GM12872 (cell line): ENCODE data around the gene KMT2E.

Experiments
- CTCF ChIP-seq: IDR thresholded peaks from 3 replicates; pipeline ENCODE4 v1.5.1; 2011; ENCODE audit warnings: low read depth, mild to moderate bottlenecking, low read length, moderate library complexity; ENCODE audit not compliant: insufficient read depth

The KMT2E gene

GRCh38 chr7:105046414-105046813 lies 32.4 kb downstream of the KMT2E start:
- TF ChIP-seq CTCF: no peak

- no peak for TF ChIP-seq CTCF
Measured at GRCh38 chr7:105047932-105048331, 33.9 kb downstream of the KMT2E start.

GRCh38 chr7:105050493-105050892 lies 36.5 kb downstream of the KMT2E start:
- TF ChIP-seq CTCF: no peak

- no peak for TF ChIP-seq CTCF
Measured at GRCh38 chr7:105055084-105055483, 41.1 kb downstream of the KMT2E start.

GRCh38 chr7:105055621-105056020 lies 41.6 kb downstream of the KMT2E start:
- no peak for TF ChIP-seq CTCF

GRCh38 chr7:105057472-105057871 lies 43.5 kb downstream of the KMT2E start:
- no peak for TF ChIP-seq CTCF

- TF ChIP-seq CTCF: no peak
Measured at GRCh38 chr7:105060437-105060836, 46.4 kb downstream of the KMT2E start.

- no peak for TF ChIP-seq CTCF
Measured at GRCh38 chr7:105060923-105061322, 46.9 kb downstream of the KMT2E start.
